Astrocyte of the cerebellum (primary cell): ENCODE results near the gene TM4SF1.

ENCODE experiments used
- DNase-seq: peaks from one replicate; pipeline ENCODE4 v3.0.0-alpha.2; 2011; ENCODE audit warnings: low read depth
- H3K4me3 ChIP-seq: 2 replicates; pipeline ENCODE4 v1.5.1; 2011; ENCODE audit warnings: mild to moderate bottlenecking, low read depth, low read length, moderate library complexity
- in situ Hi-C: cut with HindIII; loops from 2 replicates; pipeline ENCODE4 v1.10.0; 2017; ENCODE audit warnings: low sequenced_read_pairs
- TF ChIP-seq, protein P1 (sequence below): IDR thresholded peaks from 2 replicates; pipeline ENCODE4 v1.5.1; 2012; ENCODE audit warnings: low read length, low read depth, moderate library complexity, mild to moderate bottlenecking; ENCODE audit errors: missing control alignments

Gene TM4SF1, protein sequence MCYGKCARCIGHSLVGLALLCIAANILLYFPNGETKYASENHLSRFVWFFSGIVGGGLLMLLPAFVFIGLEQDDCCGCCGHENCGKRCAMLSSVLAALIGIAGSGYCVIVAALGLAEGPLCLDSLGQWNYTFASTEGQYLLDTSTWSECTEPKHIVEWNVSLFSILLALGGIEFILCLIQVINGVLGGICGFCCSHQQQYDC

DNA sequence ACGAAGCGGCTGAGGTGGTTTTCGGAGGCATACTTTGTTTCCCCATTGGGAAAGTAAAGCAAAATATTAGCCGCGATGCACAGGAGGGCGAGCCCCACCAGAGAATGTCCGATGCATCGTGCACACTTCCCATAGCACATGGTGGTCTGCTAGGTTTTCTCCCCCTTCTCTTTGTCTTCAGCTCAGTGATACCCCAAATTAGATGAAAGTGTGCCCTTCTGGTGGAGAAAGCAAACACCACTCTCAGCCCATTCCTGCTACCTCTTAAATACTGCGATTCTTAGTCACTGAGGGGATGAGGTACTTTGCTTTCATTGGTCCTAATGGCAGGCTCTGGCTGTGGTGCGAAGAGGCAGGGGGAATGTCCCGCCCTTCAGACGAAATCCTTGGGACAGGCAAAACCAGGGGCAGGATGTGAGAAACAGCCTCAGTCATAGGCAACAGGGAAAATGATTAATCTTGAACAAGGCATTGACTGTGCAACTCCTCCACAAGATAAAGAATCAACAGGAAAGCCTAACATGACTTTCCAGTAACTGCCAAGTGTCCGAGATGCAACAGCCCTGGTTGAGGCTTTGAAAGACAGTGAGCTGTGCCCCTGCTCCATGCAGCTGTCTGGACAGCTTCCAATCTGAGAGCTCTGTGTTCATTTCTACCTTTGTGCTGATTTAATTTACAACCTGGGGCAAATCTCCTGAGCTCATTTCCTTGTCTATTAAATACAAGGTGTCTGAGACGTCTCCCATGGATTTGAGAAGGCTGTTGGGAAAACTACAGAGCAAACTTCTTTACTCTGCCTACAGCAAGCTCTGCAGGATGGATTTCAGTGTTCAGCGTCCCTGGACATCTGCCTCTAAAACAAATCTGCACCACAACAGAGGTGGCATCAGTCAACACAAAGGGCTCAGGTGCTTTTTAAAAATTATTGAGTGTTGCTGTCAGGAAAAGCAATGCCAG, at the start of gene TM4SF1:
Gene TM4SF1 (minus strand): TSS at position 242 of the 957 bp plus-strand sequence. CDS start 102 bp downstream, at position 140.
- in situ Hi-C loops: no loop called here
- peak; percentile 78 for DNase-seq
- TF ChIP-seq, protein P1, sequence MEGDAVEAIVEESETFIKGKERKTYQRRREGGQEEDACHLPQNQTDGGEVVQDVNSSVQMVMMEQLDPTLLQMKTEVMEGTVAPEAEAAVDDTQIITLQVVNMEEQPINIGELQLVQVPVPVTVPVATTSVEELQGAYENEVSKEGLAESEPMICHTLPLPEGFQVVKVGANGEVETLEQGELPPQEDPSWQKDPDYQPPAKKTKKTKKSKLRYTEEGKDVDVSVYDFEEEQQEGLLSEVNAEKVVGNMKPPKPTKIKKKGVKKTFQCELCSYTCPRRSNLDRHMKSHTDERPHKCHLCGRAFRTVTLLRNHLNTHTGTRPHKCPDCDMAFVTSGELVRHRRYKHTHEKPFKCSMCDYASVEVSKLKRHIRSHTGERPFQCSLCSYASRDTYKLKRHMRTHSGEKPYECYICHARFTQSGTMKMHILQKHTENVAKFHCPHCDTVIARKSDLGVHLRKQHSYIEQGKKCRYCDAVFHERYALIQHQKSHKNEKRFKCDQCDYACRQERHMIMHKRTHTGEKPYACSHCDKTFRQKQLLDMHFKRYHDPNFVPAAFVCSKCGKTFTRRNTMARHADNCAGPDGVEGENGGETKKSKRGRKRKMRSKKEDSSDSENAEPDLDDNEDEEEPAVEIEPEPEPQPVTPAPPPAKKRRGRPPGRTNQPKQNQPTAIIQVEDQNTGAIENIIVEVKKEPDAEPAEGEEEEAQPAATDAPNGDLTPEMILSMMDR: no peak
- peak within 1 kb of the TSS; percentile 46 for H3K4me3 ChIP-seq

DNA sequence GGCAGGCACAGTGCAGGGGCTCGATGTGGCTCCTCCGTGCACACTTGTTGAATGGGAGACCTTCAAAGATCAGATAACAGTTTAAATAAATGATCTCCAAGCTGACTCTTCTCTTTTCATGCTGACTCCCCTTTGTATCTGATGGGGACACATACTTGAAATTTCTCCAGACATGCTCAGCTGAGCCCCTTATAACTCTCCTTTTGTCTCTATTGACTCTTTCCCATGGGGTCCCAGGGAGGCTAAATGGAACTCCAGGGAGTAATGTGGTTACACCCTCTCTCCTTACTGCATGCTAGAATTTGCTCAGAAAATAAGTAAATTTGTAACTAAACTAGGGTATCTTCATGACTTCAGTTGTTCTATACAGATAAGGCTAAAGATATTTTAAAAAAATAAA, 48.9 kb upstream of the TM4SF1 start:
- H3K4me3 ChIP-seq: no peak overlapping the region
- in situ Hi-C loops: no loop called here
- no peak for DNase-seq
- TF ChIP-seq, protein P1: no peak

DNA sequence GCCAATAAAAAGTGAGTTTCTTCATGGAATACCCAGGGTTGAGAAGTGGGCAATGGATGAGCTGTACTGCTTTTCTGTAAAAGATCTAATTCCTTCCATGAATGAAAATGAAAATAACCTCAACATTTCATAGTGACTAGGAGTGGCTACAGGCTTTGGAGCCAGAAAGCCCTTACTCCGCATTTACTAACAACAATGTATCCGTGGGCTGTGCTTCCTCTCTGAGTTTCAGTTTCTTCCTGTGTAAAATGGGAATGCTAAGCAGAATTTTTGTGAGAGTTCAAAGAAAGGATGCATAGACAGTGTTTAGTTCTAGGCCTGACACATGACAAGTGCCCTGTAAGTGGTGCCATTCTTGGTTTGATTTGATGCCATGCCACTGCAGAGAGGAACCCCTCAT, 47.5 kb upstream of the TM4SF1 start:
- in situ Hi-C loops: no loop called here
- no peak for DNase-seq

DNA sequence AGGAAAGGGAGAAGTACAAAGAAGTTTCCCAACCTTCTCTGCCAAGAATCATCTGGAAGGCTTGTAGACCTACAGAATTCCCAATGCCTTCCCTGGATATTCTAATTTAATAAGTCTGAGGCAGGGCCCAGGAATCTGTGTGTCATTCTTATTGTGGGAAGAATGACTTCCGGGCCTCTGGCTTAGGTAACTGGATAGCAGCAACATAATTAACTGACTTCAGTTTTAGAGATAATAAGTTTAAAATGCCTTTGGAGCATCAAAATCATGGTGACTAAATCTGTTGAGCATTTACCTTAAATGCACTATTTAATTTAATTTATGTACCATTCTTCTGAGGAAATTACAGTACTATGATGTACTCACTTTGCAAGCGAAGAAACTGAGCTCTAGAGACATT, 44.3 kb upstream of the TM4SF1 start:
- no peak for DNase-seq
- H3K4me3 ChIP-seq: no peak overlapping the region
- in situ Hi-C loops: no loop called here
- TF ChIP-seq, protein P1: no peak

More for the DNA sequence above, 47.5 kb upstream of the TM4SF1 start:
- no peak overlapping the region for H3K4me3 ChIP-seq
- TF ChIP-seq, protein P1: no peak

DNA sequence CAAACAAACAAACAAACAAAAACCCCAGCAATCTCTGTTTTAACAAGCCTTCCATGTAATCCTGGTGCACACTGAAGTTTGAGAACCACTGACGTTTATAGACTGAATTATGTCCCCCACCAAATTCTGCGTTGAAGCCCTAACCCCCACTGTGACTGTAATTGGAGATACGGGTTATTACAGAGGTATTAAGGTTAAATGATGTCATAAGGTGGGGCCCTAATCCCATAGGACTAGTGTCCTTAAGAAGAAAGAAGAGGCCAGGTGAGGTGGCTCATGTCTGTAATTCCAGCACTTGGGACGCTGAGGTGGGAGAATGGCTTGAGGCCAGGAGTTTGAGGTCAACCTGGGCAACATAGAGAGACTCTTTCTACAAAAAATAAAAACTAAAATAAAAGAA, 42.4 kb upstream of the TM4SF1 start:
- TF ChIP-seq, protein P1: no peak
- in situ Hi-C loops: no loop called here
- H3K4me3 ChIP-seq: no peak overlapping the region
- no peak for DNase-seq

DNA sequence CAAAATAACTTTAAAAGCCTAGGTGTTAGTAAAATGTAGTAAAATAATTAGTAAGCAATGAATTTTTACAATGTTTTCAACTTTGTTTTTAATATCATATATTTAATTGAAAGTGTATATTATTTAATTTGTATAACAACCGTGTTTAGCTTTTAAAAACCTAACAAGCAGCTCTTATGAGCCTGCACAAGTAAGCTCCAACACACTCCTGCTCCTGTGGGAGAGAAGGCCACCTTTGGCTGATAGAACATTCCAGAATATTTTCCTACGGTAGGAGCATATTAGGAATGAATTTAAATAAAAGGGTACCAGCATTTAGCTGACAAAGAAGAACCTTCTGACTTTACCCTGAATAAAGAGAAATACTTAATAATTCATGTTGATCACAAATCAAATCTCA, 40.3 kb upstream of the TM4SF1 start:
- TF ChIP-seq, protein P1: no peak
- no peak overlapping the region for H3K4me3 ChIP-seq
- DNase-seq: no peak
- in situ Hi-C loops: no loop called here
